A673 (cell line): Measurements from ENCODE around the gene GTPBP6. TPM values are rescaled to one million over a fixed set of nuclear protein-coding genes. Genes with fewer than 3 reads are reported as not detected.
"Not testable (repeated sequence)": the region's sequence is repeated elsewhere in the genome, so short reads cannot be mapped to it uniquely, and the experiment has no call there.

Source experiments
- BruUV-seq: library from RNA; stranded (reverse); fragments of 400-500 nt; replicated peaks from 2 replicates; lab custom pipeline; 2021; lab: Mats Ljungman, UMichigan
- CTCF ChIA-PET: fragments of 300-600 bp; sonication (Branson Sonifier 250); formaldehyde crosslinking; loops from one replicate; lab custom pipeline; 2022; ENCODE audit warnings: antibody characterized with exemption; lab: Charles Lee
- POLR2A ChIA-PET: fragments of 300-600 bp; sonication (Branson Sonifier 250); formaldehyde crosslinking; loops from one replicate; lab custom pipeline; 2022; ENCODE audit warnings: antibody characterized with exemption; ENCODE audit not compliant: low non-redundant PET; lab: Charles Lee
- DNase-seq: peaks from one replicate; pipeline ENCODE4 v3.0.0-alpha.2; 2015; ENCODE audit warnings: low spot score
- H3K27ac ChIP-seq: fragments of 200-600 bp; sonication (generic); 2 replicates; pipeline ENCODE4 v1.5.1; 2016; ENCODE audit warnings: mixed run types, low read depth, mild to moderate bottlenecking, mixed read lengths, antibody characterized with exemption, low read length; ENCODE audit not compliant: poor library complexity, severe bottlenecking
- H3K27me3 ChIP-seq: fragments of 200-600 bp; sonication (generic); replicated peaks from 2 replicates; pipeline ENCODE4 v1.6.1; 2017; ENCODE audit warnings: mixed run types, low read depth, mild to moderate bottlenecking, mixed read lengths, antibody characterized with exemption, low read length; ENCODE audit not compliant: insufficient read depth, poor library complexity
- H3K36me3 ChIP-seq: fragments of 200-600 bp; sonication (generic); 2 replicates; pipeline ENCODE4 v1.6.1; 2016; ENCODE audit warnings: mixed run types, mild to moderate bottlenecking, mixed read lengths, antibody characterized with exemption, low read length; ENCODE audit not compliant: insufficient read depth, poor library complexity, severe bottlenecking
- H3K4me1 ChIP-seq: fragments of 200-600 bp; sonication (generic); 2 replicates; pipeline ENCODE4 v1.6.1; 2017; ENCODE audit warnings: mixed run types, mild to moderate bottlenecking, mixed read lengths, antibody characterized with exemption, low read length; ENCODE audit not compliant: insufficient read depth, poor library complexity, severe bottlenecking
- H3K4me3 ChIP-seq: fragments of 200-600 bp; sonication (generic); 2 replicates; pipeline ENCODE4 v1.5.1; 2016; ENCODE audit warnings: low read depth, mixed run types, mild to moderate bottlenecking, mixed read lengths, low read length; ENCODE audit not compliant: poor library complexity, severe bottlenecking
- H3K9me3 ChIP-seq: fragments of 200-600 bp; sonication (generic); 2 replicates; pipeline ENCODE4 v1.6.1; 2016; ENCODE audit warnings: mixed run types, low read depth, mild to moderate bottlenecking, mixed read lengths, antibody characterized with exemption, low read length; ENCODE audit not compliant: poor library complexity, severe bottlenecking
- CTCF ChIP-seq: fragments of 300-800, 200-600 bp; sonication (generic); conservative IDR thresholded peaks from 2 replicates; pipeline ENCODE4 v1.5.1; 2017; ENCODE audit warnings: low read depth, mild to moderate bottlenecking, antibody characterized with exemption, low read length, moderate library complexity, mixed read lengths
- EZH2 ChIP-seq: fragments of 200-600 bp; sonication (generic); IDR thresholded peaks from 2 replicates; pipeline ENCODE4 v1.6.1; 2017; ENCODE audit warnings: borderline replicate concordance, low read depth, mild to moderate bottlenecking, mixed read lengths, antibody characterized with exemption, low read length; ENCODE audit not compliant: poor library complexity, severe bottlenecking
- intact Hi-C: fragments of 100-400 bp; cut with micrococcal nuclease; formaldehyde crosslinking; loops from one replicate; pipeline ENCODE4 v1.10.0; 2022; ENCODE audit not compliant: unreplicated experiment
- total RNA-seq: library from RNA; stranded (reverse); gene quantifications from 2 replicates; pipeline ENCODE4 v1.2.3, GENCODE V29; 2021

GTPBP6 gene
- total RNA-seq, 1 experiment from 2014 or later = 85.1 TPM

GRCh38 chrX:307261-308111 lies 11.1 kb downstream of the GTPBP6 start:
- ChIA-PET CTCF (no interaction called here), POLR2A (no interaction called here)
- H3K27ac ChIP-seq = no peak overlapping the region
- no peak for DNase-seq
- intact Hi-C loops = no loop called here
- peaks cover 64% of the 10 kb centered on the region for H3K36me3 ChIP-seq
- H3K9me3 ChIP-seq = no peaks in the 10 kb centered on the region
- BruUV-seq = no TSS peak
- no peaks in the 10 kb centered on the region for H3K27me3 ChIP-seq
- no peak overlapping the region for H3K4me3 ChIP-seq
- no peaks in the 10 kb centered on the region for H3K4me1 ChIP-seq
- TF ChIP-seq CTCF (no peak), EZH2 (no peak)

- POLR2A ChIA-PET, CTCF ChIA-PET, H3K27me3 ChIP-seq, H3K27ac ChIP-seq, H3K4me1 ChIP-seq, H3K9me3 ChIP-seq, DNase-seq, intact Hi-C loops, BruUV-seq, H3K4me3 ChIP-seq: not testable (repeated sequence)
- H3K36me3 ChIP-seq = peaks cover 66% of the 10 kb centered on the region
These were observed 11.9 kb downstream of the GTPBP6 start for GRCh38 chrX:306614-307251.

GRCh38 chrX:305781-306613 lies 12.6 kb downstream of the GTPBP6 start:
- DNase-seq, POLR2A ChIA-PET, H3K27ac ChIP-seq, BruUV-seq, H3K9me3 ChIP-seq, H3K4me1 ChIP-seq, CTCF ChIA-PET, H3K4me3 ChIP-seq, H3K27me3 ChIP-seq, intact Hi-C loops: not testable (repeated sequence)
- H3K36me3 ChIP-seq = peaks cover 65% of the 10 kb centered on the region

GRCh38 chrX:302975-303374 lies 15.6 kb downstream of the GTPBP6 start:
- no peak for TF ChIP-seq EZH2
- no peak for TF ChIP-seq CTCF
- no peak for DNase-seq
- BruUV-seq = TSS peak; percentile 46
- no peaks in the 10 kb centered on the region for H3K9me3 ChIP-seq
- H3K36me3 ChIP-seq = peaks cover 63% of the 10 kb centered on the region
- H3K4me1 ChIP-seq = no peaks in the 10 kb centered on the region
- H3K4me3 ChIP-seq = no peak overlapping the region
- intact Hi-C loops = no loop called here
- H3K27me3 ChIP-seq = no peaks in the 10 kb centered on the region
- no peak overlapping the region for H3K27ac ChIP-seq
- ChIA-PET POLR2A (no interaction called here), CTCF (no interaction called here)
